Thymus (tissue), 11 donors: ENCODE results near the gene ADAMTS2. TPM values are rescaled to one million over a fixed set of nuclear protein-coding genes. Genes with fewer than 3 reads are reported as not detected.

Experiments used
- DNase-seq, 9 donors: peaks; one replicate each; pipeline ENCODE4 v3.0.0-alpha.2; 2013; ENCODE audit warnings: low spot score in 9 of 9, low read depth in 6 of 9, missing footprints in 1 of 9
- H3K27ac ChIP-seq, 2 donors: one replicate each; pipeline ENCODE4 v1.5.1; 2013; ENCODE audit warnings: control low read depth in 1 of 2, low read depth in 1 of 2, low read length in 1 of 2, mild to moderate bottlenecking in 1 of 2, moderate library complexity in 1 of 2
- H3K27me3 ChIP-seq, 2 donors: one replicate each; pipeline ENCODE4 v1.5.1; 2013; ENCODE audit warnings: low read length in 1 of 2; ENCODE audit not compliant: control insufficient read depth in 2 of 2, insufficient read depth in 1 of 2
- H3K36me3 ChIP-seq, 2 donors: one replicate each; pipeline ENCODE4 v1.5.1; 2013; ENCODE audit warnings: low read length in 1 of 2, mild to moderate bottlenecking in 1 of 2, moderate library complexity in 1 of 2; ENCODE audit not compliant: control insufficient read depth in 2 of 2, insufficient read depth in 2 of 2
- H3K4me1 ChIP-seq, 2 donors: one replicate each; pipeline ENCODE4 v1.5.1; 2013; ENCODE audit warnings: low read length in 2 of 2; ENCODE audit not compliant: control insufficient read depth in 2 of 2, insufficient read depth in 2 of 2
- H3K4me3 ChIP-seq, 2 donors: one replicate each; pipeline ENCODE4 v1.5.1; 2013; ENCODE audit warnings: low read length in 2 of 2, control low read depth in 1 of 2, mild to moderate bottlenecking in 1 of 2
- H3K9me3 ChIP-seq, 2 donors: one replicate each; pipeline ENCODE4 v1.5.1; 2013; ENCODE audit warnings: low read length in 1 of 2, mild to moderate bottlenecking in 1 of 2; ENCODE audit not compliant: control insufficient read depth in 2 of 2, insufficient read depth in 1 of 2
- WGBS: extraction: QIAGEN DNeasy Blood & Tissue Kit; methylation state at CpG from one replicate; pipeline ENCODE4 v1.1.7; 2013; 5-methylcytosine and 5-hydroxymethylcytosine counted together
- polyA plus RNA-seq: library from polyadenylated mRNA; stranded (reverse); fragments of 200-250 nt; gene quantifications from one replicate; pipeline ENCODE4 v1.2.3, GENCODE V29; 2013
- total RNA-seq: library from RNA; stranded (reverse); fragments of 120-200 nt; gene quantifications from one replicate; pipeline ENCODE4 v1.2.4, GENCODE V29; 2013
- donor health status: healthy.

ADAMTS2 gene
- total and polyA plus RNA-seq, 2 donors = 1.3 to 1.4 TPM

GRCh38 chr5:179278546-179278945 lies 66.7 kb downstream of the ADAMTS2 start:
- Histone ChIP-seq H3K27me3 (no peaks in the 10 kb centered on the region), H3K4me1 (no peaks in the 10 kb centered on the region), H3K36me3 (no peaks in the 10 kb centered on the region), H3K27ac (no peak overlapping the region), H3K9me3 (no peaks in the 10 kb centered on the region), H3K4me3 (no peak overlapping the region)
- 55% methylated on average over 5 of the region's 5 CpGs for WGBS
- no peak for DNase-seq

- no peaks in the 10 kb centered on the region for H3K27me3 ChIP-seq
- no peak overlapping the region for H3K4me3 ChIP-seq
- no peak overlapping the region for H3K27ac ChIP-seq
- no peaks in the 10 kb centered on the region for H3K36me3 ChIP-seq
- H3K4me1 ChIP-seq = no peaks in the 10 kb centered on the region
- WGBS = 92% methylated on average over 10 of the region's 10 CpGs
- no peak for DNase-seq
- no peaks in the 10 kb centered on the region for H3K9me3 ChIP-seq
Measured at GRCh38 chr5:179278119-179278518, 67.1 kb downstream of the ADAMTS2 start.

- no peak for DNase-seq
- Histone ChIP-seq H3K4me3 (no peak overlapping the region), H3K27me3 (no peaks in the 10 kb centered on the region), H3K36me3 (no peaks in the 10 kb centered on the region), H3K27ac (no peak overlapping the region), H3K9me3 (no peaks in the 10 kb centered on the region), H3K4me1 (no peaks in the 10 kb centered on the region)
- WGBS = 91% methylated on average over 17 of the region's 17 CpGs
Measured at GRCh38 chr5:179276838-179277395, 68.3 kb downstream of the ADAMTS2 start.

GRCh38 chr5:179275941-179276837 lies 69.1 kb downstream of the ADAMTS2 start:
- WGBS = 96% methylated on average over 23 of the region's 23 CpGs
- Histone ChIP-seq H3K4me1 (no peaks in the 10 kb centered on the region), H3K27ac (no peak overlapping the region), H3K9me3 (no peaks in the 10 kb centered on the region), H3K4me3 (no peak overlapping the region), H3K36me3 (no peaks in the 10 kb centered on the region), H3K27me3 (no peaks in the 10 kb centered on the region)
- no peak for DNase-seq

GRCh38 chr5:179275381-179275878 lies 69.8 kb downstream of the ADAMTS2 start:
- Histone ChIP-seq H3K27ac (no peak overlapping the region), H3K36me3 (no peaks in the 10 kb centered on the region), H3K4me1 (no peaks in the 10 kb centered on the region), H3K9me3 (no peaks in the 10 kb centered on the region), H3K4me3 (no peak overlapping the region), H3K27me3 (no peaks in the 10 kb centered on the region)
- 92% methylated on average over 15 of the region's 15 CpGs for WGBS
- DNase-seq = no peak

- H3K27ac ChIP-seq = no peak overlapping the region
- no peak for DNase-seq
- H3K9me3 ChIP-seq = no peaks in the 10 kb centered on the region
- no peaks in the 10 kb centered on the region for H3K4me1 ChIP-seq
- no peaks in the 10 kb centered on the region for H3K27me3 ChIP-seq
- no peak overlapping the region for H3K4me3 ChIP-seq
- H3K36me3 ChIP-seq = no peaks in the 10 kb centered on the region
- WGBS = 87% methylated on average over 26 of the region's 26 CpGs
Measured at GRCh38 chr5:179274321-179275315, 70.6 kb downstream of the ADAMTS2 start.

GRCh38 chr5:179273441-179274145 lies 71.7 kb downstream of the ADAMTS2 start:
- Histone ChIP-seq H3K9me3 (no peaks in the 10 kb centered on the region), H3K27me3 (no peaks in the 10 kb centered on the region), H3K4me1 (no peaks in the 10 kb centered on the region), H3K36me3 (no peaks in the 10 kb centered on the region), H3K4me3 (no peak overlapping the region), H3K27ac (no peak overlapping the region)
- WGBS = 76% methylated on average over 10 of the region's 10 CpGs
- DNase-seq = no peak

GRCh38 chr5:179273073-179273435 lies 72.2 kb downstream of the ADAMTS2 start:
- no peak overlapping the region for H3K4me3 ChIP-seq
- WGBS = 96% methylated on average over 7 of the region's 7 CpGs
- H3K27ac ChIP-seq = no peak overlapping the region
- H3K4me1 ChIP-seq = no peaks in the 10 kb centered on the region
- no peaks in the 10 kb centered on the region for H3K27me3 ChIP-seq
- DNase-seq = no peak
- no peaks in the 10 kb centered on the region for H3K9me3 ChIP-seq
- H3K36me3 ChIP-seq = no peaks in the 10 kb centered on the region
